Heart left ventricle (tissue), 16 donors: ENCODE data around the gene PMS2. TPM values are rescaled to one million over a fixed set of nuclear protein-coding genes. Genes with fewer than 3 reads are reported as not detected.
"Not testable (repeated sequence)": the region's sequence is repeated elsewhere in the genome, so short reads cannot be mapped to it uniquely, and the experiment has no call there.

Source experiments
- ATAC-seq, 4 donors: fragments of 200-7000 bp; cut with Tn5 transposase; one replicate each; pipeline ENCODE4 v1.9.1; 2020 to 2022; ENCODE audit warnings: moderate library complexity in 4 of 4, mild to moderate bottlenecking in 3 of 4, moderate number of reproducible peaks in 1 of 4
- DNase-seq, 5 donors: peaks; one replicate each; pipeline ENCODE4 v3.0.0-alpha.2; 2020
- H3K27ac ChIP-seq, 12 donors: fragments of 200-600 bp; sonication (generic) in 4 of 12; one replicate each; pipeline versions ENCODE4 v1.5.0 to v1.8.0; 2016 to 2022; ENCODE audit warnings: mild to moderate bottlenecking in 2 of 12
- H3K27me3 ChIP-seq, 9 donors: fragments of 200-600 bp; sonication (generic) in 2 of 9; one replicate each; pipeline versions ENCODE4 v1.5.1 to v1.8.0; 2016 to 2022; ENCODE audit warnings: mild to moderate bottlenecking in 3 of 9
- H3K36me3 ChIP-seq, 9 donors: fragments of 200-600 bp; sonication (generic) in 2 of 9; one replicate each; pipeline versions ENCODE4 v1.5.0 to v1.8.0; 2018 to 2022; ENCODE audit warnings: mild to moderate bottlenecking in 2 of 9
- H3K4me1 ChIP-seq, 12 donors: fragments of 200-600 bp; sonication (generic) in 4 of 12; one replicate each; pipeline versions ENCODE4 v1.5.0 to v1.8.0; 2016 to 2022; ENCODE audit warnings: mild to moderate bottlenecking in 3 of 12
- H3K4me3 ChIP-seq, 12 donors: fragments of 200-600 bp; sonication (generic) in 4 of 12; one replicate each; pipeline versions ENCODE4 v1.5.0 to v1.8.0; 2017 to 2022; ENCODE audit warnings: mild to moderate bottlenecking in 9 of 12, moderate library complexity in 4 of 12
- H3K9me3 ChIP-seq, 12 donors: fragments of 200-600 bp; sonication (generic) in 4 of 12; one replicate each; pipeline versions ENCODE4 v1.5.0 to v1.8.0; 2016 to 2022; ENCODE audit warnings: mild to moderate bottlenecking in 1 of 12
- WGBS, 4 donors: extraction: QIAGEN DNeasy Blood & Tissue Kit in 2 of 4; methylation state at CpG; one replicate each; pipeline versions ENCODE4 v1.1.5 to v1.1.7; 2013 to 2018; 5-methylcytosine and 5-hydroxymethylcytosine counted together
- intact Hi-C, 10 donors: fragments of 100-400 bp; cut with DNase I; formaldehyde crosslinking; loops; one replicate each; pipeline versions ENCODE4 v1.11.1 to v1.14.2; 2022
- polyA plus RNA-seq, 2 donors: library from polyadenylated mRNA; stranded (reverse); fragments of 200-250 nt; gene quantifications; one replicate each; pipeline ENCODE4 v1.2.3, GENCODE V29; 2013
- total RNA-seq, 9 donors: library from RNA; depleted of rRNA in 2 of 9; stranded (reverse); fragments of >200 nt in 2 of 9; fragmentation: NEBNext Ultra II Directional in 3 of 9; extraction: Animal tissue kit (Norgen Biotek cat#: 25700) in 3 of 9; gene quantifications; one replicate each; pipeline versions ENCODE4 v1.1.0 to v1.2.4, GENCODE V29; 2016 to 2023
- donor health status: ischemic (EF 13 %, LVEDD 7.1; RV severe dilation, severe dysfunction).
- donor health status: healthy with polysubstance abuse.
- donor health status: DM: no; HTN: yes; CAD: no.
- donor health status: DM: no; HTN: no; CAD: no.
- donor health status: ischemic (EF 25% LVEDD 6.9; RV normal size, moderate dysfunction).
- donor health status: ischemic (EF 25% LVEDD 5.7; RV mildly dilated, moderate dysfunction).
- donor health status: healthy.
- donor health status: DM: yes; HTN: yes; CAD: no.
- donor health status: ischemic (EF 35%, LVEDD 5.7; RV mildly dilated, moderate dysfunction).
- donor health status: nonischemic (EF 11% LVEDD 7.7; RV severe dilation, severe dysfunction).
- donor health status: DM: yes; HTN: yes; CAD: no.
- donor health status: PGD.
- donor health status: ischemic (EF 29% LVEDD 5.4; RV normal size, mild dysfunction).
- donor health status: nonischemic (EF 23%, LVEDD 6.1; RV moderate dilation, normal function).

The PMS2 gene
- total and polyA plus RNA-seq, 11 donors, result 2.4 to 10.5 (median 6.4) TPM

GRCh38 chr7:5934945-5935450 lies 73.9 kb downstream of the PMS2 start:
- intact Hi-C loops, H3K9me3 ChIP-seq, DNase-seq, H3K36me3 ChIP-seq, ATAC-seq, H3K27ac ChIP-seq, H3K4me1 ChIP-seq, H3K27me3 ChIP-seq, H3K4me3 ChIP-seq: not testable (repeated sequence)
- no CpG with 5 or more reads among the region's 17 CpGs for WGBS, 4 donors

- H3K27ac ChIP-seq, H3K4me3 ChIP-seq, H3K9me3 ChIP-seq, intact Hi-C loops, H3K27me3 ChIP-seq, DNase-seq, H3K36me3 ChIP-seq, H3K4me1 ChIP-seq: not testable (repeated sequence)
- peak in 3 of 4 donors; percentile 50 to 71 (median 61) for ATAC-seq
- 54 to 86% (median 67%) methylated on average over 2 to 7 of the region's 13 CpGs for WGBS, 4 donors
Measured at GRCh38 chr7:5931905-5932644, 76.8 kb downstream of the PMS2 start.

- DNase-seq (peak in 2 of 5 donors; percentile 31 to 60), ATAC-seq (peak in 1 of 4 donors; percentile 13)
- H3K4me1 ChIP-seq, H3K9me3 ChIP-seq, H3K4me3 ChIP-seq, intact Hi-C loops, H3K36me3 ChIP-seq, H3K27ac ChIP-seq, H3K27me3 ChIP-seq: not testable (repeated sequence)
- WGBS, 4 donors, result 96 to 98% (median 98%) methylated on average over 13 to 14 of the region's 14 CpGs
Measured at GRCh38 chr7:5931250-5931649, 77.6 kb downstream of the PMS2 start.

- H3K4me1 ChIP-seq, intact Hi-C loops, H3K9me3 ChIP-seq, DNase-seq, H3K27ac ChIP-seq, H3K4me3 ChIP-seq, H3K27me3 ChIP-seq, H3K36me3 ChIP-seq: not testable (repeated sequence)
- WGBS, 4 donors, result 60% methylated on average over 2 of the region's 10 CpGs; no CpG with 5 or more reads in 3 of the 4 donors
- peak in 2 of 4 donors; percentile 24 to 38 for ATAC-seq
Measured at GRCh38 chr7:5930290-5930689, 78.6 kb downstream of the PMS2 start.

GRCh38 chr7:5926263-5926870 lies 82.5 kb downstream of the PMS2 start:
- H3K36me3 ChIP-seq, H3K27me3 ChIP-seq, H3K9me3 ChIP-seq, H3K4me1 ChIP-seq, H3K4me3 ChIP-seq, DNase-seq, intact Hi-C loops, H3K27ac ChIP-seq: not testable (repeated sequence)
- ATAC-seq, result peak in 1 of 4 donors; percentile 12
- WGBS, 4 donors, result 90 to 100% methylated on average over 1 to 2 of the region's 13 CpGs; no CpG with 5 or more reads in 2 of the 4 donors

GRCh38 chr7:5924630-5925029 lies 84.2 kb downstream of the PMS2 start:
- H3K36me3 ChIP-seq, result peaks cover 0 to 12% (median 0%) of the 10 kb centered on the region in 9 donors
- H3K27me3 ChIP-seq, H3K4me3 ChIP-seq, DNase-seq, H3K4me1 ChIP-seq, ATAC-seq, H3K27ac ChIP-seq, H3K9me3 ChIP-seq, intact Hi-C loops: not testable (repeated sequence)
- WGBS, 4 donors, result no CpG with 5 or more reads among the region's 12 CpGs

GRCh38 chr7:5924180-5924579 lies 84.7 kb downstream of the PMS2 start:
- 92 to 100% (median 100%) methylated on average over 1 to 2 of the region's 2 CpGs; no CpG with 5 or more reads in 1 of the 4 donors for WGBS, 4 donors
- H3K27me3 ChIP-seq, ATAC-seq, H3K27ac ChIP-seq, intact Hi-C loops, H3K4me1 ChIP-seq, H3K4me3 ChIP-seq, DNase-seq, H3K9me3 ChIP-seq: not testable (repeated sequence)
- peaks cover 0 to 13% (median 0%) of the 10 kb centered on the region in 9 donors for H3K36me3 ChIP-seq

Other genes with a start within 250 kb of the PMS2 start
- 10 to 100 TPM; 22.6 to 34.8 (median 26.6) TPM for gene RNF216, start 227.4 kb downstream of the PMS2 start, total RNA-seq
- 10 to 100 TPM; 20.5 TPM for gene RNF216, start 227.4 kb downstream of the PMS2 start, polyA plus RNA-seq
- gene OCM, start 128.3 kb downstream of the PMS2 start, total RNA-seq, result not detected
- gene OCM, start 128.3 kb downstream of the PMS2 start, polyA plus RNA-seq, result not detected
- gene CCZ1, start 110.3 kb downstream of the PMS2 start, total RNA-seq, result 10 to 100 TPM; 31.7 to 64.4 (median 52.1) TPM
- 10 to 100 TPM; 24.0 to 58.5 TPM for gene CCZ1, start 110.3 kb downstream of the PMS2 start, polyA plus RNA-seq
- under 1 TPM in 1 of 9 donors, not detected in 8; 0.80 TPM for gene RSPH10B, start 38.4 kb downstream of the PMS2 start, total RNA-seq
- gene RSPH10B, start 38.4 kb downstream of the PMS2 start, polyA plus RNA-seq, result under 1 TPM in 1 of 2 donors, not detected in 1; 0.03 TPM
- 100 to 1,000 TPM in 1 of 9 donors, 10 to 100 TPM in 8; 40.5 to 105 (median 51.1) TPM for gene AIMP2, start 223 bp upstream of the PMS2 start, total RNA-seq
- 10 to 100 TPM; 25.0 to 72.3 TPM for gene AIMP2, start 223 bp upstream of the PMS2 start, polyA plus RNA-seq
- under 1 TPM in 2 of 9 donors, not detected in 7; 0.25 to 0.28 TPM for gene ANKRD61, start 22.3 kb upstream of the PMS2 start, total RNA-seq
- gene ANKRD61, start 22.3 kb upstream of the PMS2 start, polyA plus RNA-seq, result under 1 TPM in 1 of 2 donors, not detected in 1; 0.19 TPM
- gene EIF2AK1, start 50.1 kb upstream of the PMS2 start, total RNA-seq, result 100 to 1,000 TPM in 2 of 9 donors, 10 to 100 TPM in 7; 48.9 to 152 (median 58.5) TPM
- gene EIF2AK1, start 50.1 kb upstream of the PMS2 start, polyA plus RNA-seq, result 10 to 100 TPM; 27.3 to 34.5 TPM
- 1 to 10 TPM; 3.7 to 6.9 (median 4.9) TPM for gene USP42, start 95.9 kb upstream of the PMS2 start, total RNA-seq
- gene USP42, start 95.9 kb upstream of the PMS2 start, polyA plus RNA-seq, result 1 to 10 TPM; 2.0 to 3.7 TPM